ENCODE data around the gene BIN1.
"Not testable (repeated sequence)": the region's sequence is repeated elsewhere in the genome, so short reads cannot be mapped to it uniquely, and the experiment has no call there.

Gene BIN1

DNA sequence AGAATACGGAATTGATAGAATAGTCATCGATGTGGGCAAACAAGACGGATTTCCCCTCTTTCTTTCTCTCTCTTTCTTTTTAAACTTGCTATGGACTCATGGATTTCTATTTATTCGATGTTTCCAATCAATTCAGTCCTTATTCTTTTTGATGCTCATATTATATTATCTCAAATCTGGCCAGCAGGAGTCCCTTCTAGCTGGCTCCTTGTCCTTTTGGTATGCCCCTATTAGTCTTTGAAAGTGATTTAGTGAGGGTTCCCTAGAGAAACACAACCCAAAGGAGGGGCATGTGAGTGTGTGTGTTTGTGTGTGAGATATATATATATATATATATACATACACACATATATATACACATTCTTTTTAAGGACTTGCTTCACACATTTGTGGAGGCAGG, 23.5 kb upstream of the BIN1 start:
- DNase-seq = no peak

DNA sequence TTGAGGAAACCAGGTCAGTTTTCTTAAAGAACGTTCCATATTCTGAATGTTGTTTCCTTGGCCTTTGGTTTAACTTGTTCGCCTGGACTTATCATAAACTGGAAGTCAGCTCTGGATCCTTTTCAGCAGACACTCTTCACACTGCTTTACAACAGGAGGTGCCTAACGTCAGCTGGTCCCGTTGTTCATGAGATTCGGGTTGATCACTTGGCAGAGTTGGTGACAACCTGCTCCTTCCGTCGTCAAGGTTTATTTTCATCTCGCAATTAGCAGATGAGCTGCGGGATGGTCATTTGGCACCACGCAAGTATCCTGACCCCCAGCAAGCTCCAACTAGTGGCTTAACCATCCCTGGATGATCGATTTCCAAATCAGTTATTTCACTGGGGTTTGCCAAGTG, 23.0 kb upstream of the BIN1 start:
- DNase-seq = no peak

DNA sequence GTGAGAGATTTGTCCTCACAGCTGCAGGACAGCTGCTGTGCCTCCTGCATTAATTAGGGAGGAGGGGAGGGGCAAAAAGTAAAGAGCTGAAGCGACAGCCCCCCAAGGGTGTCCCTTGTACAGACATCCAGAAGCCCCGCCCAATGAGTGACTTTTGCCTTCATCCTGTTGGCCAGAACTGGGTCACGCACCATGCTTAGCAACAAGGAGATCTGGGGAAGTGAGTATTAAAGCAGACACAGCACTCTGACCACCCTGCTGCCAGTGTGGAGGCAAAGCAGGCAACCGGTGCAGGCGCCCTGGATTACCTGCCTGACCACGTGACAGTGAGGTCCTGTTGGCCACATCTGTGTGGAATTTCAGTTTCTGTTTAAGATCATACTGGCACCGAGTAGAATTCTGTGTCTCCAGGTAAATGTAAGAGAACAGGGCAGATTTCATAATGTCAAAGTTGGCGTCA, 21.5 kb upstream of the BIN1 start:
- DNase-seq = no peak

DNA sequence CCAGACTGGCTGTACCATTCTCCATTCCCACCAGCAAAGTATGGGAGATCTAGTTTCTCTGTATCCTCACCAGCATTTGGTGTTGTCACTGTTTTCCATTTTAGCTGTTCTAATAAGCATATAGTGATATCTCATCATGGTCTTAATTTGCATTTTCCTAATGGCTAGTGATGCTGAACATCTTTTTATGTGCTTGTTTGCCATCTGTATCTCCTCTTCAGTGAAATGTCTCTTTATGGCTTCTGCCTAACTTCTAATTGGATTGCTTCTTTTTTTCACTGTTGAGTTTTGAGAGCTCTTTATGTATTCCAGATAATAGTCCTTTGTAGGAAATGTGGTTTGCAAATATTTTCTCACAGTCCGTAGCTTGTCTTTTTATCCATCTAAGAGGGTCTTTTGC, 18.9 kb upstream of the BIN1 start:
- no peak for DNase-seq

DNA sequence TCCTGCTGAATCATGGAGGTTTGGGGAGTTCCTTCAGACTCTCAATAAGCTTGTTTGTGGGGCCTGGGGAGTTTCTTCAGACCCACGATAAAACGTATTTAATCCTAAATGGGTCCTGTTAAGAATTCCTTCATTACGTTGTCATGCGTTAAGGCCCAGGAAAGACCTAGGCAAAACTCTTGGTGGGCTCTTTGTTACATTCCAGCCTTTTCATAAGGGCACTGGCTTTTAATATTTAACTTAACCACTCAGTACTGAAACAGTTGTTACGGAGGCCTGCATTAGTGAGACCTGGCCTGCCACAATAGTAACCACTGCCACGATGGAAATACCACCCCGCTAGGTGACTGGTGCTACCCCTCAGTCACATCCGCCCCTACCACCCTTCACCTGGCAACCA, 17.5 kb upstream of the BIN1 start:
- no peak for DNase-seq

DNA sequence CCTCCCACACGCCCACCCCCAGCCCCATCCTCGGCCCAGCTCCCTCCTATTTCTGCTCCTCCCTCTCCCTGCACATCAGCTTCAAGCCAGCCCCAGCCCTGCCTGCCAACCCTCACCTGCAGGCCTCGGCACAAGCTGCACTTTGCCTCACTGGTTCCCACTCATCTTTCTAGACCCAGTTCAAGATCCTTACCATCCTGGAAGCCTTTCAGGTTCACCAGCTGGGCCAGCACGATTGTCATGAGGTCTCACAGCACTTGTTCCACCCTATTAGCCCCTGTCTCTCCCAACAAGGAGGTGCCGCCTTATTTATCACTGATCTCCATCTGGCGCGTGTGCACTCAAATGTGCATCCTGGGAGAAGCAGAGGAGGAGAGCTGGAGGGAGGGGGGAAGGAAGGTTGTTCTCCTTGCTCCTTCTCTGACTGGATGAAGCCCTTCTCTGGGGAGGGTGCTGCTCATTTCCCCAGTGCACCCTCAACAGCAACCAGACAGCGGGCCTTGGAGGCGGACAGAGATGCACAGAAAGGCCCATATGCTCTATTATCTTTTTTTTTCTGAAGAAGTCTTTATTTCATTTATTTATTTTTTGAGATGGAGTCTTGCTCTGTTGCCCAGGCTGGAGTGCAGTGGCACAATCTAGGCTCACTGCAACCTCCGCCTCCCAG, 15.5 kb upstream of the BIN1 start:
- no peak for DNase-seq

DNA sequence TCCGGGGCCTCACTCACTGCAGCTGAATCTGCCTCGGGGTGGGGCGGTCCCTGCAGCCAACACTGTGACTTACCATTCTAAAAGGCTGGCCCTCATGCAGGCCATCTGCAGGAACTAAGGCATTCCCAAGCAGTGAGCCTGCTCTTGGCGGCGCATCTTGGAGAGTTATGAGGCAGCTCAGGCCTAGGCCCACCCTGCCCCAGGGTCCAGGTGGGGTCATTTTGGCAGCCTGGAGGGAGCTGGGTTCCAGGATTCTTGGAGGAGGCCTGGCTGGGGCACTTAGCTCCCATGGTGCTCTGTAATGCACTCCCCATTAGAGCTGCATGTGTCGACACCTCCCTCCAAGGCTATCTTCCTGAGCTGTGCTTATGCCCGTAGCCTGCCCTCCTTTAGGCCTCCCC, 14.8 kb upstream of the BIN1 start:
- DNase-seq = no peak

DNA sequence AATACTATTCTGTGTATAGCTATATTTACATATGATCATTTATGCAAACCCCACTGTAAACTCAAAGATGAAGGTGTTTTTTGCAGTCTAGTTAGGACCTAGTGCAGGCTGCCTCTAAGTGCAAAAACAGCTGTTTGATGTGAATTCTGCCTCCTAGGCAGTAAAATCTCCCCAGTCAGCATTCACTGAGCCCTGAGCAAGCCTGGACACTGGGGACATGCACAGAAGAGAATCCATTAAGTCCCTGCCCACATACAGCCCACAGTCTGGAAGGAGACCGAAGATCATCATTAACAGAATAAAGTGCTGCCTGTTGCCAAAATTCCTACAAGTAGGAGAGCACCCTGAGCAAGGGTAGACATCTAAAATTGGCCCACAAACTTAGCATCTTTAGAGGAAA, 14.4 kb upstream of the BIN1 start:
- no peak for DNase-seq

DNA sequence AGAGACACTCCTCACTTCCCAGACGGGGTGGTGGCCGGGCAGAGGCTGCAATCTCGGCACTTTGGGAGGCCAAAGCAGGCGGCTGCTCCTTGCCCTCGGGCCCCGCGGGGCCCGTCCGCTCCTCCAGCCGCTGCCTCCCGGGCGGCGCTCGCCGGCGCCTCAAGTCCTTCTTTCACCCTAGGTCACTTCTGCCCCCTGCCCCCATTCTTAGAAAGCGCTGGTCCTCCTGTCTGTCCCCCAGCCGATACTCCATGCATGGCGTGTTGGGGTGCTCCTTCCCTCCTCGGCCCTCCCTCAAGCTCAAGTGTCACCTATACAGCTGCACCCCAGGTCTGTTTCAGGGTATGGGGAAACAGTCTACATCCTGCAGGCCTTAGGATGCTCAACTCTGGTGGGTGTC, 13.5 kb upstream of the BIN1 start:
- DNase-seq = not testable (repeated sequence)

DNA sequence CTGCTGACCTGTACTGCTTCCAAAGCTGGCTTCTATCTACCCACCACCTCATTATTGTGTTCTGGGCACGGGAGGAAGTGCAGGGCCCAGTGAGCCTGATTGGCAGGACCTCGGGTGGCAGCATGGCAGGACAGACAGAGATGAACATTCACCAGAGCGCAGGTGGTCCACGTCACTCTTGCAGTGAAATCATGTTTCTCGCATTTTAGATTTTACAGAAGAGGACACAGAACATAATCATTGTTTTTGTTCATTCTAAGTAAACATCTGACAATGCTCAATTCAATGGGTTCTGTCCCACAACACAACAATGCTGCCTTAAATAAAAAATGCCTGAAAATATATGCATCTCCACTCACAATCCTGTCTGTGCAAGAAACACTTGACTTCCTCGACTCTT, 11.5 kb upstream of the BIN1 start:
- DNase-seq = no peak

DNA sequence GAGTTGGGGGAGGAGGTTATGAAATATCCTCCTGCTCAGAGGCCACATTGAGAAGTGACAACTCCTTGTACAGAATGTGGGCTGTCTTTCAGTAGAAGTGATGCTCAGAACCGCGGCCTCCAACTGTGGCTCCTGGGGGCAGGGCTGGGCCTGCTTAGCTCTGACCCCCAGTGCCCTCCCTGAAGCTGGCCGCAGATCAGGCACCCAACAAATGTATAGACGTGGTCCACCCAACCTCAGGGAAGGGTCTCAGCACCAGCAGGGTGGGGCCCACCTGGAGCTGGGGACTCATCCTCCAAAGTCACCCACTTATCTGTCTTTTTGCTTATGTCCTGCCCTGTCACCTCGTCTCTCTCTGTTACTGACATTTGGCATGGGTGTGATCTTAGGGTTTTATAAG, 11.1 kb upstream of the BIN1 start:
- DNase-seq = no peak

DNA sequence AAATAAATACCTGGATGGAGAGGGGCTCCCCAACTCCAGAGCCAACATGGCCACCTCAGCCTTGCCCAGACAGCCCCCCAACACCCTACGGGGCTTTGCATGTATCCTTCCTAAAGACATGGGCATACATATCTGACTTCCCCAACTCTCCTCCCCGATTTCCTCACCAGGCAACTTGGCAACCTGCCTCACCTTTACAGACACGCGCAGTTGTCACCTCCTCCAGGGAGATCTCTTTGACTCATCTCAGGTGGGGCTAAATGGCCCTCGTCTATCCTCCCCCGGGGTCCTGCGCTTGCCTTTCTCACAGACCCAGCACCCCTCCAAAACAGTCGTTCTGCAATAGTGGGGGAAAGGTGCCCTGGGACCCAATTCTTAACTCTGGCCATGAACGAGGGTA, 10.6 kb upstream of the BIN1 start:
- DNase-seq = no peak

DNA sequence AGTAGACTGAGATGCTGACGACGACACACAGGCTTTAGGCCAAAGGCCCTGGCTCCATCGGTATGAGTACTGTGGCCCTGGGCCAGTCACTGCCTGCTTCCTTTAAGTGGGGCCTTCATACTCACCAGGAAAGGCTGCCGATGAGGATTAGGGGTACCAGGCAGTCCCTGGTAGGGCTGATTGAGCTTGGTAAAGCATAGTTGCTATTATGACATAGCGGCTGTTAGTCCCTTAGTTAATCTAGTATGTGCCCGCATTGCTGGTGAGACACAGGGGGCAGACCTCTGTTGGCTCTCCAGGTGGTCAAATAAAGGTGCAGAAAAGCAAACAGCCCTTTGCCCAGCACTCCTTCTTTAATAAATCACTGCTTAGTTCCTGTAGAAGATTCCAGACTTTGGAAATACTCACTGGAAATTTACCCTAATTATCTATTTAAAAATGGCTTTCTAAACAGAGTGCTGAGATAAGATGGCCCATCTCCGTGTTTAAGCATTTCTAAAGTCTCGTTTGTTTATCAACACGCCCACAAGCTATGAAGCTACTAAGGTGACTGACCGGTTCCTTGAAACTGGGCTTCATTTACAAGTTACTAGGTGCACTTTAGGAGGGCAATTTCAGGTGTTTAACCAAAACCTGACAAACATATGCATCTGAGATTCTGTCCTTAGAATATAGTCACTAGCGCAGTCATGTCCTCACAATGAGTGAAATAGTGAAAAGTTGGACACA, 8.7 kb upstream of the BIN1 start:
- no peak for DNase-seq

DNA sequence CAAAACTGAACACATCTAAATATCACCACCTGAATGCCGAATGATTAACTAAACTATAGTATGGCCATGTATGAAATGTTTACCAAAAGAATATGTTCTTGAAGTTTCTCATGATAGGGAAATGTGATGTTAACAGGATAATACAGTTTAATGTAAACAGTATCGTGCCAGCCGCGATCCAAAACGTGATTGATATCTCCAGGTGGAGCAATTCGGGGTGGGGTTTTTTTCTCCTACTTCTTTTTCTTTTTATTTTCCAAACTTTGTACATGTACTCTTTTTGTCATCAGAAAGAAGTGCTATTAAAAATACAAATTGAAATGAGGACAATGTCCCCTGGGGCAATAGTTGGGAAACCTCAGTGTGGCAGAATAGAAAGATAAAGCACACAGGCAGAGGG, 4.0 kb upstream of the BIN1 start:
- no peak for DNase-seq

DNA sequence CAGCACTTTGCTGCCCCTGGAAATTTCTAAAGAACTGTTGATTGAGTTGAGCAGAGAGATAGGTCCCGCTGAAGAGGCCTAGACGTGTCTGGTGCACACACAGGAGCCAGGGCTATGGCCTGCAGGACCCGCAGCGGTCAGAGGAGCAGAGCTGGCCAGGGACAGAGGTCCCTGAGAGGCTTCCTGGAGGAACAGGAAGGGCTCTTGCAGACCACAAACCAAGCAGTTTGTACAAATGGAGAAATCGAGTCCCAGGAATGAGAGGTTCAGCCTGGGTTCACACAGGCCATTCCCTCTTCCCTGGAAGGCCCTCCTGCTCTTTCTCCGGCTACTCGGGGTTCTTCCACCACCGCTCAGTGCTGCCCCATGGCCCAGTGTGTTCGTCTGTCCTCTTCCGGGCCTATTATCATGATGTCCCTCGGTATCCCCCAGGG, 1.2 kb upstream of the BIN1 start:
- DNase-seq = no peak

DNA sequence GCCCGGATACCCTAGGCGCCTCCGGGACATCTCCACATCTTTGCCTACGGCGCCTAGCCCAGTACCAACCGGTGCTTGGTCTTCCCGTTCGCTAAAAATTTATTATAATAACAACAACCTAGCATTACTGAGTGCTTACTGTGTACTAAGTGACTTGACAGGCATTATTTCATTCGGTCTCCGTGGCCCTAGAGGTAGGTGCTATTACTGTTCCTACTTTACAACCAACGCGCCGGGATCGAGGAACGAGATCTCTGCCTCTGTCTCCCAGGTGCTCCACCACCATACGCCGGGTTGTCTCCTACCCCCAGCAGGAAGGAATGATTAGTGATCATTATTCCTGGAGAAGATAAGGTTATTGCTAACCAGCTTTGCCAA, 657 bp upstream of the BIN1 start:
- DNase-seq = no peak

DNA sequence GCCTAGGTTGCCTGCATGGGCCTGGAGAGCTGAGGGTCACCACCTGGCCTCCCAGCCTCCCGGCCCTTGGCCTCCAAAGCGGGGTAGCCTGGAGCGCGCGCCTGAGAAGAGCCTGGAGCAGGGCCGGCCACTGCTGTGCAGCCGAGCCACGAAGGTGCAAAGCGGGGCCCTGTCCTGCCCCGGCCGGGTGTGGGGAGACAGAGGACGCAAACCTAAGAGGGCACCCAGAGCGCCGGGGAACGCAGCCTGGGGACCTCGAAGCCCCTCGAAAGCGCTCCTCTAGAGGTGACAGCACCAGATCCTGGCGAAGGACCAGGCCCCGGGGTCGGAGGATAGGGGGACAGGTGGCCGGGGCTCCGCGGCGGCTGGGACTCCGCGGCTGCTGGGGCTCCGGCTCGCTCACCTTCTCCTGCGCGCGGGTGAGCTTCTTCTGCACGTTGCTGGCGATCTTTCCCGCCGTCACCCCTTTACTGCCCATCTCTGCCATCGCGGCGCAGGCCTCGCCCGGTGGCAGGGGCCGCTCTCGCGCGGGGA, 430 bp downstream of the BIN1 start:
- no peak for DNase-seq

DNA sequence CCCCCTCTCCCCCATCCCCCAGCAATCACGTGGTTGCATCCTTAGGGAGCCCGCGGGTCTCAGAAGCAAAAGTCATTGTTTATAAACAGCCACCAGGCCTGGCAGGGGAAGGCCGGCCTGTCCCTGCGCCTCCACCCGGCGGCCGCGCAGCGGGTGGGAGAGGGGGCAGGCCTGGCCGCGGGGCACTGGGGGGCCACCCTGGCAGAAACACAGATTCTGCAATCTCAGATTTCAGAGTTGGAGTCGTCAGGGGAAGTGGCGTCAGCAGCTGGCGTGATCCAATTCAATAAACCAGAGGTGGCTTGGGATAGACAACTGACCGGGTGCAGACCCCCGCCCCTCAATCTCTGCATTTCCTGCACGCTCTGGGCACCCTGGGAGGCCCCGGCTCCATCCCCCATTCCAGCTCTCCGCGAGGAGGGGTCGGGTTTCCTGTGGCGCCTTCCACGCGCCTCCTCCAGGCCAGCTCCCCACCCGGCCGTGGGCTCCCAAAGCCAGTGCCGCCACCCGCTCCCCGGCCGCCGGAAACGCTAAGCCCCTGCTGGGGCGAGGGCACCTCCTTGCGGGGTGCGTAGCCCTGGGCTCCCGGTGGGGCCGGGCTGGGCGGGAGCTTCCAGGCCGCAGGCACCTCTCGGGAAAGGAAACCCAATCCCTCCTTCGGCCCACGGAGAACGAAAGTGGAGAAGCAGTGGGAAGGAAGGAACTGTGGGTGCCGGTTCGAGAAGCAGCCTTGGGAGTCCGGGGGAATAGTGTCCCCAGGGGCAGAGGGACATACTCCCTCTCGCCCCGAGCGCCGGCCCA, 1.1 kb downstream of the BIN1 start:
- no peak for DNase-seq

DNA sequence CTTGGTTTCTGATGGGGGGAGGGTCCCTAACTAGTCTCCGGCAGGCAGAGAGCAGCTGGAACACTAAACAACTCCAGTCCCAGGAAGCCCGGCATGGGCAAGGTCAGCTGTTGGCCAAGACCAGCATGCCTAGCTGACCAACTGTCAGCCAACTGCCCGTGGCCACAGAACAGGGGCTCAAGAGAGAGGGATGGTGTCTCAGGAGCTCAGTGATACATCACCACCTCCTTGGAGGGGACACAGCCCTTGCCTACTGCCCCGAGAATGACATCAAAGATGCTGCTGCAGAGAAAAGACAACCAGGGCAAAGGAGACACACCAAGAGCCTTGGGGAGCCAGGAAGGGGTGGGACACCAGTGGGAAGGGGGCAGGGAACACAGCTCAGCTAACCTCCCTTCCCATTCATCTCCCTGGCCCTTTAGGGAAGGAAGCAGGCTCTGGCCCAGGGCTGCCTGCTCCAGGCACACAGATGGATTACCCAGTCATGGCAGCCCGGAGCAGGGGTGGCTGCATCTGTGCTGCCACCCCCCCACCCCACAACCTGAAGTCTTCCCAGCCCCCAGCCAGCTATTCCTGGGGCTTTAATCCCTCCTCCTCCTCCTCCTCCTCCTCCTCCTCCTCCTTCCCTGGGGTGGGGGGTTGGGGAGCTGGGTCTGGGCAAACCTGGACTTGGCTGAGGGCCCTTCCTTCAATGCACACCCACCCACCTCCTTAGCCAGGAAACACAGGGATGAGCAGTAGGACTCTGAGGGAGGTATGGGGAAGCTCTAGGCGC, 1.9 kb downstream of the BIN1 start:
- no peak for DNase-seq

DNA sequence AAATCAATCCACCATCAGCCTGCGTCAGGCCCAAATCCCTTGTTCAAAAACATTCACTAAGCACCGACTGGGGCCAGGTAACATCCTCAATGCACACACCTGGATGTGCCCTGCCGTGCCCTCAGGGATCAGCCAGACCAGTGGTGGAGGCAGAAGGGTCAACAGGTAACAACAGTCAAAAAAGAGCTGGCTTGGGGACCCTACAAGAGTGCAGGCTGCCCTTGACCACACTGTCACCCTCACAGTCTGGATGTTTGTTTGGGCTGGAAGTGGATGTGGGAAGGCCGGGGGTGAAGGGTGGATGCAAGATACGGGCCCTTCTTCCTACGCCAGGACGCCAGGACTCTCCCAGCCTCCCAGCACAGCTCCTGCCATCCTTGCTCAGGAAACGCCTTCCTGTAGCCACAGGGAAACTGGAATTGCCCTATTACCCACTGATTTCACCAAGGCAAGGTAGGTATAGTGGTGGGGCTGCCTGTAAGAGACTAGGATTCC, 2.7 kb downstream of the BIN1 start:
- no peak for DNase-seq

DNA sequence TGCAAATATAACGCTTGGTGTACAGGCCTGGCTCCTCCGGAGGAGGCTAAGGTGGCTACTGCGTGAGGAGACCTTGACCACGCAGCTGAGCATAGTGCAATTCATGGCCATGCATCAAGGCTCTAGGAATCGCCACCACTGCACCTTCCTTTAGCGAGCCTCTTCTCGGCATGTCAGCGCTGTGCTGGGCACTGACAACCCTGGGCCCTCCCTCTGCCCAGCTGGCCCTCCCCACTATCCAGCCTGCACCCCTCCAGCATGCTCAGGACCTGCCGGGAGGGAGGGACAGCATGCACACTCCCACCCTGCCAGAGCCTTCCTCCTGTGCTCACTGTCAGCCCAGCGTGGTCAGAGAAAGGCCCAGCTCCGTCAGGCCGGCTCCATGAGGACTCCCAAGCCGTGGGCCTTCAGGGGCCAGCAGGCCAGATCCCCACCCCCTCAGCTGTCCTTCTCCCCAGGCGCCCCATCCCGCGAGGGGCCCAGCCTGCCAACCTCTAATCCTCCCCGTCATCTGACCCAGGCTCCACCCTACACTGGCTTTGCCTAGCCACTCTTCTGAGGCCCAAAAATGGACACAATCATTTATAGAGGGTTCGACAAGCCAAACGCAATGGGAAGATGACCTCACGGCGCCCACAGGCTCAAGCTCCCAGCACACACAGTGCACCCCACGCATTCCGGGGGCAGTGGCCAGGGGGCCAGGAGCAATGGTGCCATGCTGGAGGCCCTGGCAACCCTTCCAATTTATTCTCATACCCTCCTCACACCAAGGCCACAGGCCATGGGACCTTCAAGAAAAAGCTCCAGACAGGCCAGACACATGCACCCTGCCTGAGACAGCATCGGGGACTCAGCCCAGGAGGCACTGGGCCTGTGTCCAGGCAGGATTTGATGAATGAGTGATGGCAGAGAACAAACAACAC, 3.5 kb downstream of the BIN1 start:
- no peak for DNase-seq
